Liver (tissue), 3 donors: ENCODE results near the gene SLC18A3.

ENCODE experiments used
- CTCF ChIP-seq: fragments of 150-350 bp; IDR thresholded peaks from 2 replicates; pipeline ENCODE4 v1.5.1; 2017; ENCODE audit warnings: improper control_type of control experiment, low read depth, low read length; ENCODE audit not compliant: missing input control
- FOXA1 ChIP-seq: IDR thresholded peaks from 2 replicates; pipeline ENCODE4 v1.6.1; 2016; ENCODE audit warnings: antibody characterized with exemption
- GABPA ChIP-seq, 2 donors: IDR thresholded peaks in 1 of 2; conservative IDR thresholded peaks in 1 of 2; 2 replicates each; pipeline ENCODE4 v1.6.1; 2016; ENCODE audit warnings: antibody characterized with exemption in 2 of 2, mild to moderate bottlenecking in 1 of 2, moderate library complexity in 1 of 2
- HNF4G ChIP-seq: IDR thresholded peaks from 2 replicates; pipeline ENCODE4 v1.6.1; 2016; ENCODE audit warnings: antibody characterized with exemption
- JUND ChIP-seq, 2 donors: IDR thresholded peaks; 2 replicates each; pipeline ENCODE4 v1.6.1; 2016; ENCODE audit warnings: antibody characterized with exemption in 2 of 2
- MAX ChIP-seq: IDR thresholded peaks from 2 replicates; pipeline ENCODE4 v1.6.1; 2016; ENCODE audit warnings: antibody characterized with exemption
- NR2F2 ChIP-seq: IDR thresholded peaks from 2 replicates; pipeline ENCODE4 v1.6.1; 2016; ENCODE audit warnings: antibody characterized with exemption
- RAD21 ChIP-seq, 2 donors: IDR thresholded peaks; 2 replicates each; pipeline ENCODE4 v1.6.1; 2016; ENCODE audit warnings: antibody characterized with exemption in 2 of 2, mild to moderate bottlenecking in 2 of 2
- REST ChIP-seq: IDR thresholded peaks from 2 replicates; pipeline ENCODE4 v1.6.1; 2016; ENCODE audit warnings: antibody characterized with exemption, mild to moderate bottlenecking
- SP1 ChIP-seq: IDR thresholded peaks from 2 replicates; pipeline ENCODE4 v1.6.1; 2018; ENCODE audit warnings: antibody characterized with exemption, mild to moderate bottlenecking
- TAF1 ChIP-seq: conservative IDR thresholded peaks from 2 replicates; pipeline ENCODE4 v1.6.1; 2016; ENCODE audit warnings: antibody characterized with exemption, mild to moderate bottlenecking
- ZBTB33 ChIP-seq: IDR thresholded peaks from 2 replicates; pipeline ENCODE4 v1.6.1; 2016; ENCODE audit warnings: antibody characterized with exemption
- TF ChIP-seq, protein P1 (sequence below): IDR thresholded peaks from 2 replicates; pipeline ENCODE4 v1.6.1; 2016; ENCODE audit warnings: antibody characterized with exemption
- donor health status: healthy.
- donor health status: healthy.

GRCh38 chr10:49564461-49565009 lies 45.6 kb upstream of the SLC18A3 start:
- no peak for TF ChIP-seq CTCF
- no peak for TF ChIP-seq REST
- TF ChIP-seq TAF1: no peak
- no peak for TF ChIP-seq SP1
- no peak for TF ChIP-seq JUND (IDR thresholded peaks at IDR 0.05)
- TF ChIP-seq RAD21 (IDR thresholded peaks at IDR 0.05): no peak
- TF ChIP-seq, protein P1, sequence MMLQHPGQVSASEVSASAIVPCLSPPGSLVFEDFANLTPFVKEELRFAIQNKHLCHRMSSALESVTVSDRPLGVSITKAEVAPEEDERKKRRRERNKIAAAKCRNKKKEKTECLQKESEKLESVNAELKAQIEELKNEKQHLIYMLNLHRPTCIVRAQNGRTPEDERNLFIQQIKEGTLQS: no peak
- no peak for TF ChIP-seq HNF4G
- no peak for TF ChIP-seq NR2F2
- TF ChIP-seq ZBTB33: no peak
- no peak for TF ChIP-seq MAX
- TF ChIP-seq FOXA1: no peak
- no peak for TF ChIP-seq GABPA (IDR thresholded peaks at IDR 0.05 in 1 of 2, conservative IDR thresholded peaks at IDR 0.05 in 1 of 2)
